IPS DF 6.9 (cell line): Measurements from ENCODE around the gene ZNRD2.

Experiments
- DNase-seq: peaks from one replicate; pipeline ENCODE4 v3.0.0-alpha.2; 2013; ENCODE audit warnings: low read depth, low spot score
- H3K27ac ChIP-seq: one replicate; pipeline ENCODE4 v1.5.1; 2013; ENCODE audit warnings: low read length, control low read depth
- H3K27me3 ChIP-seq: 2 replicates; pipeline ENCODE4 v1.6.1; 2013; ENCODE audit warnings: mild to moderate bottlenecking, low read length; ENCODE audit not compliant: control insufficient read depth, insufficient read depth
- H3K36me3 ChIP-seq: 2 replicates; pipeline ENCODE4 v1.6.1; 2013; ENCODE audit warnings: low read length; ENCODE audit not compliant: control insufficient read depth, insufficient read depth
- H3K4me1 ChIP-seq: 2 replicates; pipeline ENCODE4 v1.6.1; 2013; ENCODE audit warnings: low read length; ENCODE audit not compliant: control insufficient read depth, insufficient read depth
- H3K4me3 ChIP-seq: 2 replicates; pipeline ENCODE4 v1.5.1; 2013; ENCODE audit warnings: mild to moderate bottlenecking, low read length
- H3K9me3 ChIP-seq: 2 replicates; pipeline ENCODE4 v1.6.1; 2013; ENCODE audit warnings: low read length, inconsistent platforms; ENCODE audit not compliant: control insufficient read depth, insufficient read depth
- WGBS: extraction: QIAGEN DNeasy Blood & Tissue Kit; methylation state at CpG from one replicate; pipeline ENCODE4 v1.1.7; 2013; ENCODE audit warnings: mixed read lengths, missing lambda C conversion rate; ENCODE audit not compliant: insufficient read length, insufficient coverage; 5-methylcytosine and 5-hydroxymethylcytosine counted together

The ZNRD2 gene

GRCh38 chr11:65528819-65529350, 41.4 kb upstream of the ZNRD2 start:
- H3K36me3 ChIP-seq, result peaks cover 19% of the 10 kb centered on the region
- H3K9me3 ChIP-seq, result no peaks in the 10 kb centered on the region
- no peak overlapping the region for H3K4me3 ChIP-seq
- peaks cover 2% of the 10 kb centered on the region; the same call in 1 of the 2 replicates for H3K27me3 ChIP-seq
- WGBS, result no CpG with 5 or more reads among the region's 12 CpGs
- no peak for DNase-seq
- no peak overlapping the region for H3K27ac ChIP-seq
- H3K4me1 ChIP-seq, result peaks cover 7% of the 10 kb centered on the region; the same call in 1 of the 2 replicates

- peaks cover 19% of the 10 kb centered on the region for H3K36me3 ChIP-seq
- H3K4me1 ChIP-seq, result peaks cover 2% of the 10 kb centered on the region; the same call in 1 of the 2 replicates
- no peak for DNase-seq
- WGBS, result no CpG with 5 or more reads among the region's 10 CpGs
- no peaks in the 10 kb centered on the region for H3K27me3 ChIP-seq
- no peak overlapping the region for H3K4me3 ChIP-seq
- no peak overlapping the region for H3K27ac ChIP-seq
- H3K9me3 ChIP-seq, result no peaks in the 10 kb centered on the region
Measured at GRCh38 chr11:65529475-65530156, 40.7 kb upstream of the ZNRD2 start.

- DNase-seq, result no peak
- Histone ChIP-seq H3K36me3 (peaks cover 21% of the 10 kb centered on the region), H3K27ac (no peak overlapping the region), H3K27me3 (no peaks in the 10 kb centered on the region), H3K4me1 (peaks cover 2% of the 10 kb centered on the region; the same call in 1 of the 2 replicates), H3K4me3 (no peak overlapping the region), H3K9me3 (no peaks in the 10 kb centered on the region)
- no CpG with 5 or more reads among the region's 5 CpGs for WGBS
Measured at GRCh38 chr11:65530157-65530496, 40.1 kb upstream of the ZNRD2 start.

- no peak overlapping the region for H3K4me3 ChIP-seq
- peaks cover 24% of the 10 kb centered on the region for H3K36me3 ChIP-seq
- H3K4me1 ChIP-seq, result no peaks in the 10 kb centered on the region; the same call in 1 of the 2 replicates
- no peak for DNase-seq
- H3K27me3 ChIP-seq, result no peaks in the 10 kb centered on the region
- no peak overlapping the region for H3K27ac ChIP-seq
- H3K9me3 ChIP-seq, result no peaks in the 10 kb centered on the region
- no CpG with 5 or more reads among the region's 15 CpGs for WGBS
Measured at GRCh38 chr11:65532388-65533064, 37.8 kb upstream of the ZNRD2 start.

GRCh38 chr11:65535102-65535501, 35.2 kb upstream of the ZNRD2 start:
- DNase-seq, result no peak

GRCh38 chr11:65536412-65537295, 33.6 kb upstream of the ZNRD2 start:
- no peaks in the 10 kb centered on the region for H3K9me3 ChIP-seq
- peaks cover 2% of the 10 kb centered on the region; the same call in 1 of the 2 replicates for H3K4me1 ChIP-seq
- H3K27me3 ChIP-seq, result no peaks in the 10 kb centered on the region
- no peak overlapping the region for H3K4me3 ChIP-seq
- peaks cover 15% of the 10 kb centered on the region for H3K36me3 ChIP-seq
- WGBS, result no CpG with 5 or more reads among the region's 12 CpGs
- no peak for DNase-seq
- H3K27ac ChIP-seq, result no peak overlapping the region

More at GRCh38 chr11:65535102-65535501, 35.2 kb upstream of the ZNRD2 start:
- Histone ChIP-seq H3K27ac (no peak overlapping the region), H3K27me3 (no peaks in the 10 kb centered on the region), H3K4me1 (no peaks in the 10 kb centered on the region), H3K9me3 (no peaks in the 10 kb centered on the region), H3K4me3 (no peak overlapping the region), H3K36me3 (peaks cover 22% of the 10 kb centered on the region)
- no CpG with 5 or more reads among the region's 9 CpGs for WGBS

- no peak overlapping the region for H3K4me3 ChIP-seq
- H3K4me1 ChIP-seq, result peaks cover 2% of the 10 kb centered on the region; the same call in 1 of the 2 replicates
- no peaks in the 10 kb centered on the region for H3K9me3 ChIP-seq
- no peak overlapping the region for H3K27ac ChIP-seq
- no CpG with 5 or more reads among the region's 2 CpGs for WGBS
- DNase-seq, result no peak
- H3K27me3 ChIP-seq, result no peaks in the 10 kb centered on the region
- H3K36me3 ChIP-seq, result peaks cover 12% of the 10 kb centered on the region
Measured at GRCh38 chr11:65537296-65537597, 33.0 kb upstream of the ZNRD2 start.

GRCh38 chr11:65537620-65538231, 32.6 kb upstream of the ZNRD2 start:
- H3K4me1 ChIP-seq, result peaks cover 2% of the 10 kb centered on the region; the same call in 1 of the 2 replicates
- no peak overlapping the region for H3K27ac ChIP-seq
- WGBS, result no CpG with 5 or more reads among the region's 18 CpGs
- peaks cover 8% of the 10 kb centered on the region for H3K36me3 ChIP-seq
- H3K9me3 ChIP-seq, result no peaks in the 10 kb centered on the region
- H3K4me3 ChIP-seq, result no peak overlapping the region
- no peak for DNase-seq
- no peaks in the 10 kb centered on the region for H3K27me3 ChIP-seq

GRCh38 chr11:65538232-65538914, 31.9 kb upstream of the ZNRD2 start:
- Histone ChIP-seq H3K4me3 (no peak overlapping the region; the same call in 1 of the 2 replicates), H3K36me3 (peaks cover 5% of the 10 kb centered on the region), H3K27me3 (no peaks in the 10 kb centered on the region), H3K27ac (no peak overlapping the region), H3K4me1 (peaks cover 2% of the 10 kb centered on the region; the same call in 1 of the 2 replicates), H3K9me3 (no peaks in the 10 kb centered on the region)
- no CpG with 5 or more reads among the region's 43 CpGs for WGBS
- DNase-seq, result no peak
